Upper lobe of right lung (tissue), 1 donor: ENCODE results near the gene MCAT. TPM values are rescaled to one million over a fixed set of nuclear protein-coding genes. Genes with fewer than 3 reads are reported as not detected.

ENCODE experiments used
- ATAC-seq: fragments of 200-7000 bp; cut with Tn5 transposase; one replicate; pipeline ENCODE4 v1.9.1; 2020; ENCODE audit warnings: mild to moderate bottlenecking, moderate library complexity
- DNase-seq: peaks from one replicate; pipeline ENCODE4 v3.0.0-alpha.2; 2020
- H3K27ac ChIP-seq: fragments of 200-600 bp; one replicate; pipeline ENCODE4 v1.8.0; 2022
- H3K27me3 ChIP-seq: fragments of 200-600 bp; one replicate; pipeline ENCODE4 v1.8.0; 2022; ENCODE audit warnings: mild to moderate bottlenecking
- H3K36me3 ChIP-seq: fragments of 200-600 bp; one replicate; pipeline ENCODE4 v1.8.0; 2022
- H3K4me1 ChIP-seq: fragments of 200-600 bp; one replicate; pipeline ENCODE4 v1.8.0; 2022
- H3K4me3 ChIP-seq: fragments of 200-600 bp; one replicate; pipeline ENCODE4 v1.8.0; 2022; ENCODE audit warnings: mild to moderate bottlenecking
- H3K9me3 ChIP-seq: fragments of 200-600 bp; one replicate; pipeline ENCODE4 v1.8.0; 2022
- intact Hi-C: fragments of 100-400 bp; cut with DNase I; formaldehyde crosslinking; loops from one replicate; pipeline ENCODE4 v1.11.0; 2022
- total RNA-seq: library from RNA; stranded (reverse); fragmentation: NEBNext Ultra II Directional; extraction: Animal tissue kit (Norgen Biotek cat#: 25700); gene quantifications from one replicate; pipeline ENCODE4 v1.2.1, GENCODE V29; 2021
- TF ChIP-seq, protein P1 (sequence below): fragments of 200-600 bp; IDR thresholded peaks from one replicate; pipeline ENCODE4 v1.8.0; 2022; ENCODE audit warnings: antibody characterized with exemption
- donor health status: DM: no; HTN: yes; CAD: no; lungs with severe emphysema.

MCAT gene
- total RNA-seq, 1 donor from 2014 or later = 12.1 TPM

- no peaks in the 10 kb centered on the region for H3K9me3 ChIP-seq
- ATAC-seq = no peak
- peaks cover 12% of the 10 kb centered on the region for H3K4me1 ChIP-seq
- intact Hi-C loops = no loop called here
- H3K27me3 ChIP-seq = no peaks in the 10 kb centered on the region
- TF ChIP-seq, protein P1, sequence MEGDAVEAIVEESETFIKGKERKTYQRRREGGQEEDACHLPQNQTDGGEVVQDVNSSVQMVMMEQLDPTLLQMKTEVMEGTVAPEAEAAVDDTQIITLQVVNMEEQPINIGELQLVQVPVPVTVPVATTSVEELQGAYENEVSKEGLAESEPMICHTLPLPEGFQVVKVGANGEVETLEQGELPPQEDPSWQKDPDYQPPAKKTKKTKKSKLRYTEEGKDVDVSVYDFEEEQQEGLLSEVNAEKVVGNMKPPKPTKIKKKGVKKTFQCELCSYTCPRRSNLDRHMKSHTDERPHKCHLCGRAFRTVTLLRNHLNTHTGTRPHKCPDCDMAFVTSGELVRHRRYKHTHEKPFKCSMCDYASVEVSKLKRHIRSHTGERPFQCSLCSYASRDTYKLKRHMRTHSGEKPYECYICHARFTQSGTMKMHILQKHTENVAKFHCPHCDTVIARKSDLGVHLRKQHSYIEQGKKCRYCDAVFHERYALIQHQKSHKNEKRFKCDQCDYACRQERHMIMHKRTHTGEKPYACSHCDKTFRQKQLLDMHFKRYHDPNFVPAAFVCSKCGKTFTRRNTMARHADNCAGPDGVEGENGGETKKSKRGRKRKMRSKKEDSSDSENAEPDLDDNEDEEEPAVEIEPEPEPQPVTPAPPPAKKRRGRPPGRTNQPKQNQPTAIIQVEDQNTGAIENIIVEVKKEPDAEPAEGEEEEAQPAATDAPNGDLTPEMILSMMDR = no peak
- no peak for DNase-seq
- peaks cover 13% of the 10 kb centered on the region for H3K36me3 ChIP-seq
- H3K4me3 ChIP-seq = no peak overlapping the region
- no peak overlapping the region for H3K27ac ChIP-seq
These were observed 13.2 kb upstream of the MCAT start for GRCh38 chr22:43156413-43156812.

DNA sequence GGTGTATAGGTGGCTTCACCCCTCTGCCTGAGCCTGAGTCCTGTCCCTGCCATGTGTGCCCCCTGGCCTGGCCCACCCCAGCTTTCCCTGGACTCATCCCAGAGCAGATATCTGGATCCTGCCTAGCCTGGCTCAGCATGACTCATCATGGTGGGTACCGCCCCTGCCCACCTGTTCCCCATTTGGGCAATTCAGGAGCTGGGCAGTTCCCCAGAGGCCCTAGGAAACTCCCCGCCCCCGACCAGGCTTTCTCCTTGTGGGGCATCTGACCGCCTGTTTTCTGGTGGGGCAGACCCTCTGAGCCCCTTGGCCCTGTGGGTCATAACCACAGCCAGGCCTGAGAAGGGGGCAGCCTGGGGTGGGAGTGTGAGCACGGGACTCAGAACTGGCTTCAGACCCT is 12.6 kb upstream of the MCAT start:
- Histone ChIP-seq H3K27ac (no peak overlapping the region), H3K36me3 (peaks cover 7% of the 10 kb centered on the region), H3K27me3 (no peaks in the 10 kb centered on the region), H3K4me1 (peaks cover 15% of the 10 kb centered on the region), H3K9me3 (no peaks in the 10 kb centered on the region), H3K4me3 (no peak overlapping the region)
- ATAC-seq (no peak), DNase-seq (no peak)
- TF ChIP-seq, protein P1 = no peak
- intact Hi-C loops = no loop called here

DNA sequence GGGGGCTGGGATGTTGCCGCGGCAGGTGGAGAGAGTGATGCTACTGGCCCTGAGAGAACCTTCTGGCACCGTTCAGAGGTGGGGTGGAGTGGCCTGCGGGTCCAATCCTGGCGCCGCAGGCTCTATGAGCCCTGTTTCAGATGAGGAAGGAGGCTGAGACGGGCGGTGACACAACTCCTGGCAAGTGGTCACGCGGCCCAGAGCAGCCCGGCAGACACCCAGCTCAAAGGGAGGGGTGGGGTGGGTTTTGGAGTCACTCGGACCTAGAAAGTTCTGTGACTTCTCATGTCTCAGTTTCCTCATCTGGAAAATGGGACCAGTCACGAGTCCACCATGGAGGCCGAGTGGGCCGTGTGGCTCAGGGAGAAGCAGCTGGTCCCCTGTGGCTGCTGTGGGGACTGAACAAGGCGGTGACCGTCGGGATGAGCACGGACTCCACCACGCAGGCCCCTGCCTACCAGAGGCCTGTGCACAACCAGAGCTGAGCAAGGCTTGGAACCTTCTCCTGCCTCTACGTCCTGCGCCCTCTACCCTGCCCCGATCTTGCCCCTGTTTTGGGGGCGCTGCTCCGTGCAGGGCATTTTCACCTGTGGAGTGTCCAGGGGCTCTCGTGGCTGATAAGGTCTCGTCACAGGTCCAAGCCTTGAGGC is 11.8 kb upstream of the MCAT start:
- DNase-seq = peak; percentile 85
- peak; percentile 42 for ATAC-seq
- H3K4me1 ChIP-seq = peaks cover 18% of the 10 kb centered on the region
- no peak overlapping the region for H3K4me3 ChIP-seq
- H3K36me3 ChIP-seq = no peaks in the 10 kb centered on the region
- H3K27me3 ChIP-seq = no peaks in the 10 kb centered on the region
- no peak overlapping the region for H3K27ac ChIP-seq
- TF ChIP-seq, protein P1 = no peak
- intact Hi-C loops = no loop called here
- no peaks in the 10 kb centered on the region for H3K9me3 ChIP-seq

- peaks cover 11% of the 10 kb centered on the region for H3K4me1 ChIP-seq
- peak overlapping the region; percentile 11 for H3K27ac ChIP-seq
- intact Hi-C loops = no loop called here
These were observed 10.7 kb upstream of the MCAT start for GRCh38 chr22:43153899-43154298.

DNA sequence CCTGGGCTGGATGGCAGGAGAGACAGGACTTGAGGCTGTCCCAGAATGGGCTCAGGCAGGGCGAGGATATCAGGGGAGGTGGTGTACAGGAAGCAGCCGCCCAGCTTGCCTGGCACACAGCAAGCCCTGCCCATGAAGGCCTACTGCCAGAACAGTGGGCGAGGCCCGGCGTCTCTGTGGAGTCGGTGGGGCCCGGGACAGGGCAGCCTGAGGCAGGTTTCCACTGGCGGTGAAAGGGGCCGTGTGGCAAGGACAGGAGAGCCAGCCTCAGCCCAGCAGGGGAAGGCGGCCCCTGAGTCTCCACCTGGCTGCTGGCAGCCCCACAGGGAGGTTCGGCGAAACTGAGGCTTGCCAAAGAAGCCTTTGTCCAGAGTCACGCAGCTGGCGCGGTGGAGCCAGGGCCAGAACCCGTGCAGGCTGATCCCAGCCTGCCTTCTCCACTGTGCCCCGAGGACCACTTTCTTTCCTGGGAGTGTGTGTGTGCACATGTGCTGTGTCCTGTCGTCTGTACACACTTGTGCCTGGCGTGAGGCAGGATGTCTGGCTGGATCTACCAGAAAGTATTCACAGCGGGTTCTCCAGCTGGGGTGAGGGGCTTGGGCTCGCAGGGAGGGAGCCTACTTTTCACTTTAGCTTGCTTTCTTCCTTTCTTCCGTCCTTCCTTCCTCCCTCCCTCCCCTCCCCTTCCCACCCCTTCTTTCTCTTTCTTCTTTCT is 9.3 kb upstream of the MCAT start:
- peak overlapping the region; percentile 96 for H3K4me3 ChIP-seq
- intact Hi-C loops = no loop called here
- peak overlapping the region; percentile 90 for H3K27ac ChIP-seq
- peak; percentile 81 for ATAC-seq
- TF ChIP-seq, protein P1 = no peak
- H3K27me3 ChIP-seq = no peaks in the 10 kb centered on the region
- peak; percentile 92 for DNase-seq
- H3K4me1 ChIP-seq = peaks cover 11% of the 10 kb centered on the region
- no peaks in the 10 kb centered on the region for H3K36me3 ChIP-seq
- H3K9me3 ChIP-seq = no peaks in the 10 kb centered on the region

More at GRCh38 chr22:43153899-43154298, 10.7 kb upstream of the MCAT start:
- no peaks in the 10 kb centered on the region for H3K36me3 ChIP-seq
- no peak for ATAC-seq
- TF ChIP-seq, protein P1 = no peak
- DNase-seq = no peak
- no peak overlapping the region for H3K4me3 ChIP-seq
- no peaks in the 10 kb centered on the region for H3K27me3 ChIP-seq
- no peaks in the 10 kb centered on the region for H3K9me3 ChIP-seq
